Brain microvascular endothelial cell (primary cell): ENCODE results near the gene MYO1B.

ENCODE experiments used
- DNase-seq: peaks from one replicate; pipeline ENCODE4 v3.0.0-alpha.2; 2020
- H3K27ac ChIP-seq: fragments of 250-450 bp; sonication (Bioruptor Pico); 2 replicates; pipeline ENCODE4 v1.5.1; 2020; ENCODE audit warnings: mild to moderate bottlenecking, moderate library complexity
- H3K27me3 ChIP-seq: fragments of 250-450 bp; sonication (Bioruptor Pico); replicated peaks from 2 replicates; pipeline ENCODE4 v1.5.1; 2020; ENCODE audit warnings: mild to moderate bottlenecking
- H3K36me3 ChIP-seq: fragments of 250-450 bp; sonication (Bioruptor Pico); replicated peaks from 2 replicates; pipeline ENCODE4 v1.5.1; 2020; ENCODE audit warnings: mild to moderate bottlenecking
- H3K4me3 ChIP-seq: 2 replicates; pipeline ENCODE4 v1.5.1; 2011; ENCODE audit warnings: low read depth, mild to moderate bottlenecking, control low read depth, low read length, moderate library complexity
- in situ Hi-C: cut with HindIII; loops from 2 replicates; pipeline ENCODE4 v1.10.0; 2017; ENCODE audit warnings: low sequenced_read_pairs, low pct_ligation_motif_present
- TF ChIP-seq, protein P1 (sequence below): IDR thresholded peaks from 2 replicates; pipeline ENCODE4 v1.5.1; 2011; ENCODE audit warnings: low read depth, mild to moderate bottlenecking, moderate library complexity, low read length, control low read depth, inconsistent platforms; ENCODE audit errors: missing control alignments

MYO1B gene

DNA sequence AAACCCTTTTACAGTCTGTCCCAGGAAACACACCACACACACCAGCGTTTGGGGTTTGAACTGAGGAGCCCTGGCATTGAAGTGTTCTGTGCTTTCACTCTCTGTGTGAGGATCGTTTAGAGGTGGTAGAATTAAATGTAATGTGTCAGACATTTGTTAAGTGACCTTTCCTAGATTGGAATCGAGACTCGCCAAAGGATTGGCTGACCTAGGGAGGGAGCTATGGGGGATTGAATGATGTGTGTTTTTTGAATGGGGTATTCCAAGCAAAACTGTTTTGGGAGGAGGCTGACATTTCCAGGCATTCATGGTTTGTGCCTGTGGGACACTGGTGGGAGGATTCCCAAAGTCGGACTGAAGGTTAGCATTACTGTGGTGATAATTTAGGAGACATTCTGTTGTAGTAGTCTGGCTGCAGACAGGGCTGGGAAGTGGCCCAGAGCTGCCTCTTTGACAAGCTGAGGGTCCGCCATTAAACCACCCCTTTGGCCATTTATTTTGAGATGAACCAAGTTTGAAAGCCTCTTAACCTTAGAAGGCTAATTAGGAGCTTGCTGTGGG is 1.7 kb downstream of the MYO1B start:
- Histone ChIP-seq H3K27ac (peak overlapping the region; percentile 76), H3K27me3 (no peaks in the 10 kb centered on the region), H3K4me3 (peak overlapping the region; percentile 81), H3K36me3 (no peaks in the 10 kb centered on the region)
- TF ChIP-seq, protein P1, sequence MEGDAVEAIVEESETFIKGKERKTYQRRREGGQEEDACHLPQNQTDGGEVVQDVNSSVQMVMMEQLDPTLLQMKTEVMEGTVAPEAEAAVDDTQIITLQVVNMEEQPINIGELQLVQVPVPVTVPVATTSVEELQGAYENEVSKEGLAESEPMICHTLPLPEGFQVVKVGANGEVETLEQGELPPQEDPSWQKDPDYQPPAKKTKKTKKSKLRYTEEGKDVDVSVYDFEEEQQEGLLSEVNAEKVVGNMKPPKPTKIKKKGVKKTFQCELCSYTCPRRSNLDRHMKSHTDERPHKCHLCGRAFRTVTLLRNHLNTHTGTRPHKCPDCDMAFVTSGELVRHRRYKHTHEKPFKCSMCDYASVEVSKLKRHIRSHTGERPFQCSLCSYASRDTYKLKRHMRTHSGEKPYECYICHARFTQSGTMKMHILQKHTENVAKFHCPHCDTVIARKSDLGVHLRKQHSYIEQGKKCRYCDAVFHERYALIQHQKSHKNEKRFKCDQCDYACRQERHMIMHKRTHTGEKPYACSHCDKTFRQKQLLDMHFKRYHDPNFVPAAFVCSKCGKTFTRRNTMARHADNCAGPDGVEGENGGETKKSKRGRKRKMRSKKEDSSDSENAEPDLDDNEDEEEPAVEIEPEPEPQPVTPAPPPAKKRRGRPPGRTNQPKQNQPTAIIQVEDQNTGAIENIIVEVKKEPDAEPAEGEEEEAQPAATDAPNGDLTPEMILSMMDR: no peak
- no peak for DNase-seq
- in situ Hi-C loops: no loop called here

DNA sequence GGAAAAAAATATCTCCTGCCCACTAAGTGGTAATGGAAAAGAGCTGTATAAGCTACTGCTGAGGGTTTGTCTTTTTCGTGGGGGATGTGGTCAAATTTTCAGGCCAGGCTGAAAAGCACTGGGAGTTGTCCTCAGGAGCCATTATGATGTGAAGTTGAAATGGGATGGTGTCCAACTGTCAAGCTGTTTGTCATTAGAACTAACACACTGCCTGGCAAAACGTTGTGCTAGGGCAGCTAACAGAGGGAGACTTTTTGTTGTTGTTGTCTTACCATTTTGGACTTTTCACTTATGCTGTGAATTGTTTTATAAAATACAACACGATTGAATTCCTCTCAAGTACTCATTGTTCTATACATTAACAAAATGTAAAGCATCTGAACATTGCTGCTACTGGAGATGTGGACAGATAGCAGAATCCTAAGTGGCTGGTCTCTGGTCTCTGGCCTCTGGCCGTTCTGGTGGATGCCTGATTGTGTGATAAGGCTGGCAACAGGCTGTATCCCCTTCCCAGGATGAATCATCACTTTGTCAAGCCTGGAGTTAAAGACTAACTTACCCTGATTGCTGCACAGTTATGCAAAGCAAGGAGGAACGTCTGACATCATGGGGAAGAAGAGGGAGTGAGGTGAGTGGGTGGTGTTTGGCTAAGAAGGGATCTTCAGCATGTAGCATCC is 2.3 kb downstream of the MYO1B start:
- H3K27me3 ChIP-seq: no peaks in the 10 kb centered on the region
- no peaks in the 10 kb centered on the region for H3K36me3 ChIP-seq
- TF ChIP-seq, protein P1: no peak
- peak; percentile 95 for DNase-seq
- in situ Hi-C loops: no loop called here
- H3K4me3 ChIP-seq: peak overlapping the region; percentile 81
- H3K27ac ChIP-seq: peak overlapping the region; percentile 76

DNA sequence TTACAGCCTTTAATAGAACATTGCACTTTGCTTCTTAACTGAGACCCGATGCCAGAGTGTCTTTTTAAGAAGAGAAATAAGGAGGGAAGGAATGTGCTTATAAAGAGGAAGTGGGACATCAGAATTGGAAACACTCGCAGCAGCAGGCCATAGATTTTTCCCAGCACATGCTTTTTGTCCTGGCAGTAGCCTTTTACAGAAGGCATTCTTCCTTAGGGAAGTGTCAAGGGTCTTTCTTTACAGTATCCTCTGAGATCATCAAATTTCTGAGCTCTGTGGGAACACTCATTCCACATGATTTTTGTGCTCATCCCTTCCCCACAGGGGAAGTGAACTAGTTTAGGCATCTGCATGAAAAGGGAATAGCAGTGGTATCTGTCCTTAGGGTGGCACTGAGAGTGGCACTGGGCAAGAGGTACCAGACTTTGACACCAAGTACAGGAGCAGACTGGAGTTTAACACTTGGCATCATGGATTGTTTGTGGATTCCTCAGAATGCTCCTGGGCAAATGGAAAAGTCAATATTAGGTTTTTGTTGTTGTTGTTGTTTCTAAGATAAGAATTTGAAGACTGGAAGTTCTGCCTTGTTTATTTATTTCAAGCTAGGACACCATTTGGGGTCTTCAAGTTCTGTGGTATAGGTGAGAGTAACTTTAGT is 4.1 kb downstream of the MYO1B start:
- TF ChIP-seq, protein P1: no peak
- H3K36me3 ChIP-seq: no peaks in the 10 kb centered on the region
- no peak overlapping the region for H3K4me3 ChIP-seq
- DNase-seq: no peak
- H3K27ac ChIP-seq: peak overlapping the region; percentile 13
- in situ Hi-C loops: no loop called here
- H3K27me3 ChIP-seq: no peaks in the 10 kb centered on the region

DNA sequence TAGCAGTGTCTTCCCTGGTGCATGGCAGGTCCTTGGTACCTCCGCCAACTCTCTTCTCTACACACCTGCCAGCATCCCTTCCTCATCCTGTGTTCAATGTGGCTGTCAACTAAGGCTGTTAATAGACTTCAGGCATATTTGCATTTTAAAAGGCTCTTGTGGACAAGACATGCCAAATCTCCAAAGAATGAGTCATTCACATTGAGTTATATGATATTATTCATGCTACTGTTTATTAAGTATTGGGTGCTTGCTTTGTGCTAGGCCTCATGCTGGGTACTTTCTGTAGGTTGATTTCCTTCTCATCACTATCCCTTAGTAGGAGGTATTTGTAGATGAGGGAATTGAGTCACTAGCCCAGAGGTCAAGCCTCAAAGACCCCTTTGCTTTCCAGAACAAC is 5.2 kb downstream of the MYO1B start:
- Histone ChIP-seq H3K27ac (no peak overlapping the region), H3K27me3 (no peaks in the 10 kb centered on the region), H3K4me3 (no peak overlapping the region), H3K36me3 (no peaks in the 10 kb centered on the region)
- in situ Hi-C loops: no loop called here
- TF ChIP-seq, protein P1: no peak
- DNase-seq: no peak

DNA sequence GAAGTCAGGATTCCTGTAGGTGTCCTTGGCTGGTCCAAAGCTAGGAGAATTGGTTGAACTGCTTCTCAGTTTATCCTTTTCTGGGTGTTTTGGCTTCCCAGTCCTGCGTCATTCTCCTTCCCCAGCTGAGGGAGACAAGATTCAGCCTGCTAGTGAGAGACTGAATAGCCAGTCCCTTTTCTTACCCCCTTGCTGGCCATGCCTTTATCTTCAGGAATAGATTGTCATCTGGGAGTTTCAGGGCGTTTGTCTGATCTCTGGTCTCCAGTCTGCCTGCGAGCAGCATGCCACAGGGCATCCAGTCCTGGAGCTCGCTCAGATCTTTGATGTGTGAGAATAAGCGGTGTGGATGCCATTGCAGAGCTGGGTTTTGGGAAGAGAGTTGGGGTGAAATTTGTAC is 5.8 kb downstream of the MYO1B start:
- Histone ChIP-seq H3K4me3 (no peak overlapping the region), H3K27ac (no peak overlapping the region), H3K27me3 (no peaks in the 10 kb centered on the region), H3K36me3 (no peaks in the 10 kb centered on the region)
- no peak for DNase-seq
- TF ChIP-seq, protein P1: no peak
- in situ Hi-C loops: no loop called here
